KMS-11 (cell line): ENCODE measurements around the gene UCHL5.
"Not testable (repeated sequence)": the region's sequence is repeated elsewhere in the genome, so short reads cannot be mapped to it uniquely, and the experiment has no call there.

ENCODE experiments used
- H2AFZ ChIP-seq: fragments of 200-600 bp; sonication (generic); 2 replicates; pipeline ENCODE4 v1.6.1; 2016; ENCODE audit warnings: antibody characterized with exemption, mixed run types, low read depth
- H3K27ac ChIP-seq: fragments of 200-600 bp; sonication (generic); 2 replicates; pipeline ENCODE4 v1.6.1; 2016; ENCODE audit warnings: mild to moderate bottlenecking, mixed run types
- H3K27me3 ChIP-seq: fragments of 200-600 bp; sonication (generic); 2 replicates; pipeline ENCODE4 v1.6.1; 2017; ENCODE audit warnings: mild to moderate bottlenecking, low read depth, mixed run types, moderate library complexity; ENCODE audit not compliant: insufficient read depth
- H3K36me3 ChIP-seq: fragments of 200-600 bp; sonication (generic); 2 replicates; pipeline ENCODE4 v1.6.1; 2017; ENCODE audit warnings: mild to moderate bottlenecking, mixed run types; ENCODE audit not compliant: insufficient read depth
- H3K4me1 ChIP-seq: fragments of 200-600 bp; sonication (generic); 2 replicates; pipeline ENCODE4 v1.6.1; 2016; ENCODE audit warnings: mild to moderate bottlenecking, low read depth, mixed run types; ENCODE audit not compliant: poor library complexity, severe bottlenecking
- H3K4me2 ChIP-seq: fragments of 200-600 bp; sonication (generic); 2 replicates; pipeline ENCODE4 v1.7.0; 2016; ENCODE audit warnings: mild to moderate bottlenecking, mixed run types
- H3K4me3 ChIP-seq: fragments of 200-600 bp; sonication (generic); IDR thresholded peaks from 2 replicates; pipeline ENCODE4 v1.6.1; 2017; ENCODE audit warnings: low read depth, low read length, mixed read lengths; ENCODE audit not compliant: insufficient read depth
- H3K79me2 ChIP-seq: fragments of 200-600 bp; sonication (generic); 2 replicates; pipeline ENCODE4 v1.6.1; 2016; ENCODE audit warnings: low read depth, mixed run types; ENCODE audit not compliant: insufficient read depth
- H3K9ac ChIP-seq: fragments of 200-600 bp; sonication (generic); 2 replicates; pipeline ENCODE4 v1.6.1; 2016; ENCODE audit warnings: mild to moderate bottlenecking, mixed run types
- H4K20me1 ChIP-seq: fragments of 200-600 bp; sonication (generic); 2 replicates; pipeline ENCODE4 v1.6.1; 2016; ENCODE audit warnings: mild to moderate bottlenecking, mixed run types; ENCODE audit not compliant: insufficient read depth
- CTCF ChIP-seq: fragments of 200-600 bp; sonication (generic); conservative IDR thresholded peaks from 2 replicates; pipeline ENCODE4 v1.6.1; 2017; ENCODE audit warnings: low read depth, mild to moderate bottlenecking, antibody characterized with exemption, low read length, moderate library complexity, mixed read lengths

Gene UCHL5

GRCh38 chr1:193060115-193060403 is 899 bp upstream of the UCHL5 start:
- peak overlapping the region; percentile 92 for H3K9ac ChIP-seq
- H3K36me3 ChIP-seq = no peaks in the 10 kb centered on the region
- no peaks in the 10 kb centered on the region for H3K27me3 ChIP-seq
- H3K4me1 ChIP-seq = peaks cover 54% of the 10 kb centered on the region
- TF ChIP-seq CTCF = no peak
- peak overlapping the region; percentile 84 for H2AFZ ChIP-seq
- peaks cover 92% of the 10 kb centered on the region for H3K79me2 ChIP-seq
- H3K4me3 ChIP-seq = peak overlapping the region; percentile 26
- peak overlapping the region; percentile 84 for H3K27ac ChIP-seq
- peak overlapping the region; percentile 89 for H3K4me2 ChIP-seq
- 0 out of 2 replicates have a peak, but pooled peaks cover 3% of the 10 kb centered on the region for H4K20me1 ChIP-seq

- no peak for TF ChIP-seq CTCF
- H3K4me3 ChIP-seq = peak overlapping the region; percentile 97
- no peaks in the 10 kb centered on the region for H3K36me3 ChIP-seq
- 0 out of 2 replicates have a peak, but pooled peaks cover 3% of the 10 kb centered on the region for H4K20me1 ChIP-seq
- H3K27me3 ChIP-seq = no peaks in the 10 kb centered on the region
- H2AFZ ChIP-seq = peak overlapping the region; percentile 84
- H3K9ac ChIP-seq = peak overlapping the region; percentile 92
- H3K4me2 ChIP-seq = peak overlapping the region; percentile 72
- peaks cover 92% of the 10 kb centered on the region for H3K79me2 ChIP-seq
- peak overlapping the region; percentile 84 for H3K27ac ChIP-seq
- H3K4me1 ChIP-seq = peaks cover 54% of the 10 kb centered on the region
Observed at GRCh38 chr1:193058529-193059281, 455 bp downstream of the UCHL5 start.

GRCh38 chr1:193054169-193054675 is 4.9 kb downstream of the UCHL5 start:
- Histone ChIP-seq H3K27ac (no peak overlapping the region), H2AFZ (no peak overlapping the region), H3K4me3 (no peak overlapping the region), H3K9ac (no peak overlapping the region), H3K27me3 (no peaks in the 10 kb centered on the region), H3K4me2 (no peak overlapping the region), H3K79me2 (peaks cover 79% of the 10 kb centered on the region), H4K20me1 (no peaks in the 10 kb centered on the region), H3K4me1 (peaks cover 22% of the 10 kb centered on the region), H3K36me3 (peaks cover 6% of the 10 kb centered on the region; the same call in 1 of the 2 replicates)
- no peak for TF ChIP-seq CTCF

GRCh38 chr1:193048913-193049312 is 10.2 kb downstream of the UCHL5 start:
- not testable (repeated sequence) for H3K4me2 ChIP-seq, H3K9ac ChIP-seq, H3K27ac ChIP-seq, H2AFZ ChIP-seq, H4K20me1 ChIP-seq, H3K27me3 ChIP-seq, H3K4me3 ChIP-seq, H3K4me1 ChIP-seq
- Histone ChIP-seq H3K36me3 (peaks cover 13% of the 10 kb centered on the region; the same call in 1 of the 2 replicates), H3K79me2 (peaks cover 28% of the 10 kb centered on the region)
